Muscle of leg (tissue), 11 donors: ENCODE measurements around the gene HIVEP3. TPM values are rescaled to one million over a fixed set of nuclear protein-coding genes. Genes with fewer than 3 reads are reported as not detected.

ENCODE experiments used
- DNase-seq: peaks from one replicate; pipeline ENCODE4 v3.0.0; 2013
- H3K27ac ChIP-seq: one replicate; pipeline ENCODE4 v1.5.1; 2013; ENCODE audit warnings: mild to moderate bottlenecking, low read length, control low read depth
- H3K27me3 ChIP-seq: one replicate; pipeline ENCODE4 v1.6.1; 2013; ENCODE audit warnings: low read length; ENCODE audit not compliant: control insufficient read depth, insufficient read depth
- H3K36me3 ChIP-seq: one replicate; pipeline ENCODE4 v1.6.1; 2013; ENCODE audit warnings: low read length; ENCODE audit not compliant: control insufficient read depth, insufficient read depth
- H3K4me1 ChIP-seq: one replicate; pipeline ENCODE4 v1.6.1; 2013; ENCODE audit warnings: low read length; ENCODE audit not compliant: control insufficient read depth, insufficient read depth
- H3K4me3 ChIP-seq: one replicate; pipeline ENCODE4 v1.5.1; 2013; ENCODE audit warnings: low read length, control low read depth
- H3K9me3 ChIP-seq: replicated peaks from 2 replicates; pipeline ENCODE4 v1.6.1; 2013; ENCODE audit warnings: low read depth, low read length; ENCODE audit not compliant: control insufficient read depth
- WGBS: methylation state at CpG from one replicate; pipeline ENCODE4 v1.1.5; 2013; ENCODE audit warnings: missing lambda C conversion rate; ENCODE audit not compliant: insufficient coverage; 5-methylcytosine and 5-hydroxymethylcytosine counted together
- polyA plus RNA-seq, 8 donors: library from polyadenylated mRNA; unstranded; fragments of 120-200 nt; gene quantifications; one replicate each; pipeline versions ENCODE4 v1.2.1 to v1.2.3, GENCODE V29; 2013; ENCODE audit warnings: inconsistent platforms in 1 of 8, low replicate concordance in 1 of 8; ENCODE audit not compliant: insufficient read length in 8 of 8, insufficient read depth in 1 of 8
- total RNA-seq: library from RNA; stranded (reverse); fragments of 120-200 nt; gene quantifications from one replicate; pipeline ENCODE4 v1.2.4, GENCODE V29; 2013

Gene HIVEP3
- total and polyA plus RNA-seq, 9 donors = 0.93 to 3.7 (median 2.7) TPM

- Histone ChIP-seq H3K4me3 (no peak overlapping the region), H3K36me3 (peaks cover 3% of the 10 kb centered on the region), H3K27me3 (no peaks in the 10 kb centered on the region), H3K9me3 (no peaks in the 10 kb centered on the region), H3K27ac (peak overlapping the region; percentile 53), H3K4me1 (peaks cover 65% of the 10 kb centered on the region)
- peak; percentile 69 for DNase-seq
- 71% methylated on average over 3 of the region's 3 CpGs for WGBS
Observed at GRCh38 chr1:41517062-41517438, 401.7 kb downstream of the HIVEP3 start.

DNA sequence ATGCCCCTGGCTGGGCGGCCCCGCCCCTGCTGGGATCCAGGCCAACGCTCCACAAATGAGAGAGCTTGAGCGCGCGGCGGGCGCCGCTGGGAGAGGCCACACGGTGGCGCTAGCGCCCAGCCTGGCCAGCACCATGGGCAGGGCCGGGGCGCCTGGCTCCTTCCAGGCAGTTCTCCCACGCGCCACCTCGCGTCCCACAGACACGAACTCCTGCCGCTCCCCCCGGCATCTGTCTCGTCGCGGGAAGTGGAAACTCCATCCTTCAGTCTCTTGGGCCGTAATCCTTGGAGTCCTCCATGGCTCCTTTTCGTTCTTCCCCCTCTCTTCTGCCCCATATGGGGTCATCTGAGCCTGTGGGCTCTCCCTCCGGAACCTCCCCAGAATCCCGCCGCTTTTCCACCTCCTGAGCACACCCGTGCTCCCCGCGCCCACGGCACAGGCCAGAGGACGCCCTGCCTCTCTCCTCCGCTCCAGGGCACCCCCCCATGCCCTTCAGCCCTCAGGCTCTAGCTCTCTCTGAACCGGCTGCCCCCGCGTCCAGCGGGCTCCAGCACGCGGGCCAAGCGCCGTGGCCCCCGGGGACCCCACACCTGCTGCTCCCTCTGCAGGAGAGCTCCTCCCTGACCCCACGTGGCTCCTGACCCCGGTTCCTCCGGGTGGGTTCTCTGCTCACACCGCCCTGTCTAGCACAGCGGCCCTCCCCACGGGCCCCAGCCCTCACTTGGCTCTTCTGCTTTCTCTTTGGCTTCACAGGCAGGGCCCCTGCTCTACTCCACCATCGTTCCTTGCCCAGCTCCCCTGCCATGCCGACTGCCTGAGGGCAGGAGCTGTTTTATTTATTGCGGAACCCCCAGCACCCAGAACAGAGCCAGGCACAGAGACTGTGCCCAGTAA, 402.3 kb downstream of the HIVEP3 start:
- H3K4me3 ChIP-seq = peak overlapping the region; percentile 43
- peaks cover 3% of the 10 kb centered on the region for H3K36me3 ChIP-seq
- no peaks in the 10 kb centered on the region for H3K9me3 ChIP-seq
- H3K27ac ChIP-seq = peak overlapping the region; percentile 59
- WGBS = 6% methylated on average over 53 of the region's 53 CpGs
- H3K27me3 ChIP-seq = no peaks in the 10 kb centered on the region
- peaks cover 59% of the 10 kb centered on the region for H3K4me1 ChIP-seq
- DNase-seq = peak; percentile 96

- DNase-seq = no peak
- no peaks in the 10 kb centered on the region for H3K27me3 ChIP-seq
- no peak overlapping the region for H3K4me3 ChIP-seq
- peak overlapping the region; percentile 37 for H3K27ac ChIP-seq
- H3K36me3 ChIP-seq = peaks cover 3% of the 10 kb centered on the region
- 11% methylated on average over 6 of the region's 6 CpGs for WGBS
- no peaks in the 10 kb centered on the region for H3K9me3 ChIP-seq
- peaks cover 58% of the 10 kb centered on the region for H3K4me1 ChIP-seq
Observed at GRCh38 chr1:41515778-41516167, 402.9 kb downstream of the HIVEP3 start.

DNA sequence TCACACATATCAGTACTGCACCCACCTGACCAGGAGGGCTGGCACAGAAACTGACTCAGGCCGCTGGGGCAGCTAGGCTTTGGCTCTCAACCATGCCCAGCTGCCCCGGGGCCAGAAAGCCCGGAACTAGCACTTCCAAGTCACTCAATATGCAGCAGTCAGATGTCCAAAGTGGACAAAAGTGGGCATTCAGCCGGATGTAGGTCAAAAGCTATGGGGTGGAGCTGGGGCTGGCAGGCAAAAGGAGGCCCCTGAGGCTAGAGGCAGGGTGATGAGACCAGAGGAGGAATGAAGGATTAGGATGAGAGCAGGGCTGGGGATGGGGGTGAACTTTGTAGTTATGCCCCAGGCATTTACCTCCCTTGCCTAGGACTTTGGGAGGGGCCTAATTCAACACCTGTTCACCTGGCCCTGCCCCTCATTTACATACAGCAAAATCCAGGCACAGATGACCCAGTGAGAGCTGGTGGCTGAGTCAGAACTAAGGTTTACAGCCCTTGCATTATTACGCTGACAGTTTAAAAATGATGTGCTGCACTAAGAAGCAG, 403.5 kb downstream of the HIVEP3 start:
- H3K4me1 ChIP-seq = peaks cover 58% of the 10 kb centered on the region
- 86% methylated on average over 4 of the region's 5 CpGs for WGBS

DNA sequence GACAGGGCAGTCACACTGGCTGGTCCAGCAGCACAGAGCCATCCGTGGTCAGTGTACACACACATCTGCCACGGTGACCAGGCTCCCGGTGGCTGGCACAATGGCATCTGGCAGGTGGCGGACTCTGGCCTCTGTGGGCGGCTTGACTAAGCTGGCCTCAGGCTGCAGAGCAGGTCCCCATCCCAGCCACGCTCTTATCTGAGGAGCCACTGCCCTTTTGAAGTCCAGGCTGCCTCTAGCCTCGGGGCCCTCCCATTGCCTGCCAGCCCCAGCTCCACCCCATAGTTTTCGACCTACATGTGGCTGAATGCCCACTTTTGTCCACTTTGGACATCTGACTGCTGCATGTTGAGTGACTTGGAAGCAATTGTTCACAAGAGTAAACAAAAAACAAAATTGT, 404.3 kb downstream of the HIVEP3 start:
- Histone ChIP-seq H3K4me1 (peaks cover 57% of the 10 kb centered on the region), H3K27ac (no peak overlapping the region), H3K9me3 (no peaks in the 10 kb centered on the region), H3K36me3 (peaks cover 3% of the 10 kb centered on the region), H3K4me3 (no peak overlapping the region), H3K27me3 (no peaks in the 10 kb centered on the region)
- WGBS = 93% methylated on average over 7 of the region's 8 CpGs
- no peak for DNase-seq

More for the DNA sequence above, 403.5 kb downstream of the HIVEP3 start:
- Histone ChIP-seq H3K4me3 (no peak overlapping the region), H3K36me3 (peaks cover 3% of the 10 kb centered on the region), H3K27ac (peak overlapping the region; percentile 25), H3K9me3 (no peaks in the 10 kb centered on the region), H3K27me3 (no peaks in the 10 kb centered on the region)
- no peak for DNase-seq

DNA sequence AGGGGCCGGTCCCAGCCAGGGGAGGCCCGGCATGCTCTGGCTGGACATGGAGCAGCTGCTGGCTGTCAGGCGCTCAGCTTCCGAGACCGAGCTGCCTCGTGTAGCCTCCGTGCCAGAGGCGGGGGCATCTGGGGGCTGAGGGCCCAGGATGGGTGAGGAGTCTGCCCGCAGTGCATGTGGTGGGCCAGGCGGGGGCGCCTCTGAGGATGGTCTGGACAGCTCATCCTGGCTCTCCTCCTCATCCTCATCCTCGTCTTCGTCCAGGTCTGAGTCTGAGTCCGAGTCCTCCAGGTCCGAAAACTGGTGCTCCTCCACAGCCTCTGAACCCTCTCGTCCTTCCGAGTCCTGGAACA, 405.4 kb downstream of the HIVEP3 start:
- H3K36me3 ChIP-seq = peaks cover 3% of the 10 kb centered on the region
- no peak overlapping the region for H3K27ac ChIP-seq
- 69% methylated on average over 17 of the region's 17 CpGs for WGBS
- H3K27me3 ChIP-seq = peaks cover 4% of the 10 kb centered on the region
- H3K9me3 ChIP-seq = no peaks in the 10 kb centered on the region
- no peak overlapping the region for H3K4me3 ChIP-seq
- no peak for DNase-seq
- peaks cover 51% of the 10 kb centered on the region for H3K4me1 ChIP-seq

- Histone ChIP-seq H3K9me3 (no peaks in the 10 kb centered on the region), H3K4me3 (no peak overlapping the region), H3K27ac (no peak overlapping the region), H3K4me1 (peaks cover 51% of the 10 kb centered on the region), H3K36me3 (peaks cover 3% of the 10 kb centered on the region), H3K27me3 (peaks cover 4% of the 10 kb centered on the region)
- WGBS = 90% methylated on average over 19 of the region's 27 CpGs
- no peak for DNase-seq
Observed at GRCh38 chr1:41512701-41513382, 405.9 kb downstream of the HIVEP3 start.

DNA sequence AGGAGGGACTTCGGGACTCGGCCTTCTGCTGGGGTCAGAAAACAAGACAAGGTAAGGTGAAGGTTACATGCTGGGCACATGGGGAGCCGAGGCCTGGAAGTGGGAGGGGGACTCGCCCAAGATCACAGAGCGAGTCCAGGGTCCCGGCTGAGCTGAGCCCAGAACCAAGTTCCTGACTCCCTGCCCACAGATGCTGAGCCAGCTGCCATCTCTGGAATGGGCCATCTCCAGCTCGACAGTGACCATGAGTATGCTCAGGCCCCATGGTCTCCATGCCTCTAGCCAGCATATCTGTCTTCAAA, 407.5 kb downstream of the HIVEP3 start:
- H3K27ac ChIP-seq = no peak overlapping the region
- H3K4me3 ChIP-seq = no peak overlapping the region
- no peaks in the 10 kb centered on the region for H3K9me3 ChIP-seq
- H3K27me3 ChIP-seq = peaks cover 4% of the 10 kb centered on the region
- H3K4me1 ChIP-seq = peaks cover 46% of the 10 kb centered on the region
- WGBS = 87% methylated on average over 7 of the region's 7 CpGs
- H3K36me3 ChIP-seq = peaks cover 3% of the 10 kb centered on the region
- no peak for DNase-seq

- Histone ChIP-seq H3K27me3 (peaks cover 4% of the 10 kb centered on the region), H3K9me3 (no peaks in the 10 kb centered on the region), H3K36me3 (peaks cover 3% of the 10 kb centered on the region), H3K4me1 (peaks cover 42% of the 10 kb centered on the region), H3K4me3 (no peak overlapping the region), H3K27ac (no peak overlapping the region)
- no peak for DNase-seq
- 89% methylated on average over 41 of the region's 41 CpGs for WGBS
Observed at GRCh38 chr1:41510531-41511238, 408.0 kb downstream of the HIVEP3 start.

DNA sequence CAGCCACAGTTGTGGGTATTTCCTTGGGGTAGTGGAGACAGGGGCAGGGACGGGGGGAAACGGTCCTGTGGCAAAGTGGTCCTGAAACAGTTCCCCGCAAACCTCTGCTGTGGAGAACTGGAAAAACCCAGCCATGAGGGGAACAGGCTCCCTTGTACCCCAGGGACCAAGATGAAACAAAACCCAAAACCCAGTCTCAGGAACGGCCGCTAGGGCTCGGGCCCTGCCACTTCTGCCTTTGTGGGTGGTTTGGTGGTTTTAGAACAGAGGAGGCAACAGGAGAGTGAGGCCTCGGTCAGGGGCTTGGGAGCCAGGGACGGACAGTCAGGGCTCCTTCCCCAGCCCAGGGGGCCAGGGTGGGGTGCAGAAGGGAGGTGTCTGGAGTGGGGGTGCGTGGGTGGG, 409.5 kb downstream of the HIVEP3 start:
- Histone ChIP-seq H3K27me3 (peaks cover 4% of the 10 kb centered on the region), H3K9me3 (no peaks in the 10 kb centered on the region), H3K36me3 (peaks cover 3% of the 10 kb centered on the region), H3K4me3 (no peak overlapping the region), H3K4me1 (peaks cover 35% of the 10 kb centered on the region), H3K27ac (no peak overlapping the region)
- DNase-seq = no peak
- WGBS = 83% methylated on average over 2 of the region's 9 CpGs
